Left ventricle myocardium inferior (tissue), 1 donor: ENCODE results near the gene TTLL6. TPM values are rescaled to one million over a fixed set of nuclear protein-coding genes. Genes with fewer than 3 reads are reported as not detected.

Source experiments
- DNase-seq: peaks from one replicate; pipeline ENCODE4 v3.0.0-alpha.2; 2020
- H3K27ac ChIP-seq: fragments of 200-600 bp; replicated peaks from 2 replicates; pipeline ENCODE4 v1.8.0; 2021
- H3K27me3 ChIP-seq: fragments of 200-600 bp; 2 replicates; pipeline ENCODE4 v1.8.0; 2021; ENCODE audit warnings: low read depth
- H3K36me3 ChIP-seq: fragments of 200-600 bp; 2 replicates; pipeline ENCODE4 v1.8.0; 2021
- H3K4me1 ChIP-seq: fragments of 200-600 bp; 2 replicates; pipeline ENCODE4 v1.8.0; 2021
- H3K4me3 ChIP-seq: fragments of 200-600 bp; 2 replicates; pipeline ENCODE4 v1.8.0; 2021; ENCODE audit warnings: mild to moderate bottlenecking, moderate library complexity
- H3K9me3 ChIP-seq: fragments of 200-600 bp; replicated peaks from 2 replicates; pipeline ENCODE4 v1.8.0; 2021
- CTCF ChIP-seq: fragments of 200-600 bp; IDR thresholded peaks from 2 replicates; pipeline ENCODE4 v1.8.0; 2021; ENCODE audit warnings: antibody characterized with exemption, mild to moderate bottlenecking, borderline replicate concordance
- intact Hi-C: fragments of 100-400 bp; cut with micrococcal nuclease; formaldehyde crosslinking; loops from one replicate; pipeline ENCODE4 v1.11.0; 2022
- total RNA-seq: library from RNA; stranded (reverse); fragmentation: NEBNext Ultra II Directional; extraction: Animal tissue kit (Norgen Biotek cat#: 25700); gene quantifications from one replicate; pipeline ENCODE4 v1.2.1, GENCODE V29; 2021
- donor health status: DM: no; HTN: yes; CAD: no; lungs with severe emphysema.

Gene TTLL6
- total RNA-seq, 1 donor from 2014 or later: not detected

- peaks cover 100% of the 10 kb centered on the region for H3K27me3 ChIP-seq
- H3K27ac ChIP-seq: no peak overlapping the region
- intact Hi-C loops: loop anchor here (1.0 kb wide), 1 partner anchor 67 kb away; no protein-coding TSS in a partner anchor
- H3K9me3 ChIP-seq: no peaks in the 10 kb centered on the region
- peak overlapping the region; percentile 27 for H3K4me3 ChIP-seq
- TF ChIP-seq CTCF: peak; percentile 77
- H3K36me3 ChIP-seq: no peaks in the 10 kb centered on the region
- peak; percentile 80 for DNase-seq
- H3K4me1 ChIP-seq: peaks cover 45% of the 10 kb centered on the region
Measured at GRCh38 chr17:48724251-48725003, 92.6 kb downstream of the TTLL6 start.

- Histone ChIP-seq H3K4me3 (peak overlapping the region; percentile 22), H3K27me3 (peaks cover 100% of the 10 kb centered on the region), H3K27ac (no peak overlapping the region), H3K4me1 (peaks cover 45% of the 10 kb centered on the region), H3K36me3 (no peaks in the 10 kb centered on the region), H3K9me3 (no peaks in the 10 kb centered on the region)
- no peak for DNase-seq
- intact Hi-C loops: loop anchor here (1.0 kb wide), 1 partner anchor 68 kb away; no protein-coding TSS in a partner anchor
- no peak for TF ChIP-seq CTCF
Measured at GRCh38 chr17:48723423-48724250, 93.4 kb downstream of the TTLL6 start.

- Histone ChIP-seq H3K4me3 (peak within 1 kb of the TSS; percentile 22), H3K9me3 (no peaks in the 10 kb centered on the region), H3K27me3 (peaks cover 100% of the 10 kb centered on the region), H3K4me1 (peaks cover 42% of the 10 kb centered on the region), H3K36me3 (no peaks in the 10 kb centered on the region), H3K27ac (no peak within 1 kb of the TSS)
- no peak for DNase-seq
- TF ChIP-seq CTCF: no peak
- intact Hi-C loops: no loop called here
Measured at GRCh38 chr17:48722915-48723422, 94.1 kb downstream of the TTLL6 start, which contains the start of gene PRAC2. PRAC2 (plus strand) TSS chr17:48723185; CDS start chr17:48724411, 1,226 bp downstream.

DNA sequence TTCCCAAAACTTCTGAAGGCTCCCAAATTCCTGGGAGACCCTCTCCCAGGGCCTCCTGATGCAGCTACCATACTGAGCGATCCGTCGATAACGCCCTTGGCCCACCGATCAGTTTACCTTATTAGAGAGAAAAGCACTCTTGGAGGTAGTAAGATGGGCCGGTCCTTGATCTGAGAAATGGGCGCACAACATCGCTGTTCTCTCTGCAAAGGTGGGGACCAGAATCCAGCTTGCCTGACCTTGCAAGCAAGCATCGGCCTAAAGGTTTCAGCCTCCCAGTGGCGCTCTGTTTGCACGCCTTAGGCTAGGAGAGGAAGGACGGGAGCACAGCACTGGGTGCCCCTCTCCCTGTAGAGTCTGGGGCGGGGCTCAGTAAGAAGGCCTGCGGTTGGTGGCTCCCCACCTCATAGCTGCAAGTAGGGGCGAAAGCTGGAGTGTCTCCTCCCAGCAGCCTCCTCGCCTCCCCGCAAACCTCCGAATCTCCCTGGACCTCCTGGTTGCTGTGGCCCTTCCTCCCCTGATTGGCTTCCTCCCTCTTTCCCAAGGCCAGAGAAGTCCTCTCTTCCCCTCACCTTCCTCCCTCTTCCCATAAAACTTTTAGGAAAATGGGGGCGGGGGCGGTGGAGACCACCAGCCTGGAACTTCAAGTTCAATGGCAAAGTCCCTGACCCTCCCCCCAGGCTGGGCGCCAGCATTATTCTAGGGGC is 94.7 kb downstream of the TTLL6 start, which contains the start of gene PRAC1:
Gene PRAC1 (minus strand): TSS at position 318 of the 707 bp plus-strand sequence. CDS start 126 bp downstream, at position 192.
- intact Hi-C loops: no loop called here
- DNase-seq: no peak

More for the DNA sequence above, 94.7 kb downstream of the TTLL6 start, which contains the start of gene PRAC1:
- Histone ChIP-seq H3K27ac (no peak within 1 kb of the TSS), H3K36me3 (no peaks in the 10 kb centered on the region), H3K9me3 (no peaks in the 10 kb centered on the region), H3K4me1 (peaks cover 42% of the 10 kb centered on the region), H3K27me3 (peaks cover 100% of the 10 kb centered on the region), H3K4me3 (peak within 1 kb of the TSS; percentile 22)
- no peak for TF ChIP-seq CTCF
